NCI-H510A treated with DMSO at 0.1 percent for 48 hours (cell line): ENCODE data around the gene CACNA1E.

Source experiments
- DNase-seq: peaks from one replicate; lab custom pipeline; 2025; lab: John Stamatoyannopoulos, UW

CACNA1E gene

GRCh38 chr1:181768930-181769280, 285.6 kb downstream of the CACNA1E start:
- no peak for DNase-seq

GRCh38 chr1:181769846-181770245, 286.5 kb downstream of the CACNA1E start:
- no peak for DNase-seq

- DNase-seq, result no peak
These were observed 289.4 kb downstream of the CACNA1E start for GRCh38 chr1:181772714-181773113.

- DNase-seq, result no peak
These were observed 292.7 kb downstream of the CACNA1E start for GRCh38 chr1:181776044-181776443.

- no peak for DNase-seq
These were observed 294.0 kb downstream of the CACNA1E start for GRCh38 chr1:181777286-181777685.

GRCh38 chr1:181777812-181778211, 294.5 kb downstream of the CACNA1E start:
- no peak for DNase-seq

GRCh38 chr1:181778640-181779260, 295.4 kb downstream of the CACNA1E start:
- peak; percentile 36 for DNase-seq

- DNase-seq, result no peak
These were observed 296.0 kb downstream of the CACNA1E start for GRCh38 chr1:181779343-181779742.

GRCh38 chr1:181783208-181783607, 299.9 kb downstream of the CACNA1E start:
- no peak for DNase-seq

GRCh38 chr1:181784039-181784683, 300.8 kb downstream of the CACNA1E start:
- no peak for DNase-seq

- no peak for DNase-seq
These were observed 306.1 kb downstream of the CACNA1E start for GRCh38 chr1:181789395-181789794.

GRCh38 chr1:181791721-181792120, 308.4 kb downstream of the CACNA1E start:
- DNase-seq, result no peak

GRCh38 chr1:181793831-181794230, 310.5 kb downstream of the CACNA1E start:
- no peak for DNase-seq

GRCh38 chr1:181794332-181794731, 311.0 kb downstream of the CACNA1E start:
- no peak for DNase-seq

- no peak for DNase-seq
These were observed 315.0 kb downstream of the CACNA1E start for GRCh38 chr1:181798191-181798926.

GRCh38 chr1:181801617-181802016, 318.3 kb downstream of the CACNA1E start:
- DNase-seq, result no peak

- no peak for DNase-seq
These were observed 319.1 kb downstream of the CACNA1E start for GRCh38 chr1:181802466-181802865.

GRCh38 chr1:181803421-181803820, 320.1 kb downstream of the CACNA1E start:
- no peak for DNase-seq

GRCh38 chr1:181804989-181805388, 321.7 kb downstream of the CACNA1E start:
- no peak for DNase-seq

- DNase-seq, result no peak
These were observed 323.4 kb downstream of the CACNA1E start for GRCh38 chr1:181806746-181807145.

GRCh38 chr1:181807251-181807650, 323.9 kb downstream of the CACNA1E start:
- DNase-seq, result no peak

GRCh38 chr1:181809991-181810545, 326.8 kb downstream of the CACNA1E start:
- DNase-seq, result no peak

- DNase-seq, result no peak
These were observed 328.9 kb downstream of the CACNA1E start for GRCh38 chr1:181812208-181812607.
